ENCODE data around the gene RPTOR. TPM values are rescaled to one million over a fixed set of nuclear protein-coding genes. Genes with fewer than 3 reads are reported as not detected.

The RPTOR gene
- total RNA-seq, 1 donor from 2014 or later: 18.8 TPM

- no peak for DNase-seq (ENCODE audit: low spot score)
- no peak for ATAC-seq
Observed at GRCh38 chr17:80851277-80851925, 306.8 kb downstream of the RPTOR start.

- no peak for ATAC-seq
- no peak for DNase-seq (ENCODE audit: low spot score)
Observed at GRCh38 chr17:80852476-80853015, 307.9 kb downstream of the RPTOR start.

- ATAC-seq (no peak), DNase-seq (ENCODE audit: low spot score) (no peak)
Observed at GRCh38 chr17:80853076-80853475, 308.4 kb downstream of the RPTOR start.

- ATAC-seq (no peak), DNase-seq (ENCODE audit: low spot score) (no peak)
Observed at GRCh38 chr17:80854220-80854619, 309.6 kb downstream of the RPTOR start.

- no peak for DNase-seq (ENCODE audit: low spot score)
- no peak for ATAC-seq
Observed at GRCh38 chr17:80855196-80855947, 310.7 kb downstream of the RPTOR start.

GRCh38 chr17:80855948-80856862 lies 311.6 kb downstream of the RPTOR start:
- ATAC-seq: no peak
- DNase-seq (ENCODE audit: low spot score): no peak

GRCh38 chr17:80856863-80857755 lies 312.5 kb downstream of the RPTOR start:
- DNase-seq (ENCODE audit: low spot score): no peak
- no peak for ATAC-seq

GRCh38 chr17:80857756-80858171 lies 313.1 kb downstream of the RPTOR start:
- ATAC-seq: no peak

GRCh38 chr17:80858301-80859001 lies 313.8 kb downstream of the RPTOR start:
- no peak for DNase-seq (ENCODE audit: low spot score)

More at GRCh38 chr17:80857756-80858171, 313.1 kb downstream of the RPTOR start:
- no peak for DNase-seq (ENCODE audit: low spot score)

GRCh38 chr17:80859002-80859941 lies 314.6 kb downstream of the RPTOR start:
- DNase-seq (ENCODE audit: low spot score) (peak; percentile 67), ATAC-seq (peak; percentile 73)

More at GRCh38 chr17:80858301-80859001, 313.8 kb downstream of the RPTOR start:
- ATAC-seq: no peak

- no peak for DNase-seq (ENCODE audit: low spot score)
- no peak for ATAC-seq
Observed at GRCh38 chr17:80860101-80860671, 315.5 kb downstream of the RPTOR start.

GRCh38 chr17:80860703-80861417 lies 316.2 kb downstream of the RPTOR start:
- DNase-seq (ENCODE audit: low spot score) (no peak), ATAC-seq (no peak)

GRCh38 chr17:80861418-80861815 lies 316.8 kb downstream of the RPTOR start:
- ATAC-seq: no peak
- DNase-seq (ENCODE audit: low spot score): no peak

- ATAC-seq (no peak), DNase-seq (ENCODE audit: low spot score) (no peak)
Observed at GRCh38 chr17:80861892-80862291, 317.3 kb downstream of the RPTOR start.

GRCh38 chr17:80862481-80862961 lies 317.9 kb downstream of the RPTOR start:
- DNase-seq (ENCODE audit: low spot score): no peak

GRCh38 chr17:80862978-80863377 lies 318.3 kb downstream of the RPTOR start:
- DNase-seq (ENCODE audit: low spot score) (no peak), ATAC-seq (no peak)

More at GRCh38 chr17:80862481-80862961, 317.9 kb downstream of the RPTOR start:
- ATAC-seq: no peak

- ATAC-seq: no peak
- no peak for DNase-seq (ENCODE audit: low spot score)
Observed at GRCh38 chr17:80863626-80864025, 319.0 kb downstream of the RPTOR start.
